ENCODE measurements around the gene KCNB1. TPM values are rescaled to one million over a fixed set of nuclear protein-coding genes. Genes with fewer than 3 reads are reported as not detected.

Gene KCNB1
- total RNA-seq, 6 donors from 2014 or later: 0.40 to 2.2 (median 0.98) TPM

DNA sequence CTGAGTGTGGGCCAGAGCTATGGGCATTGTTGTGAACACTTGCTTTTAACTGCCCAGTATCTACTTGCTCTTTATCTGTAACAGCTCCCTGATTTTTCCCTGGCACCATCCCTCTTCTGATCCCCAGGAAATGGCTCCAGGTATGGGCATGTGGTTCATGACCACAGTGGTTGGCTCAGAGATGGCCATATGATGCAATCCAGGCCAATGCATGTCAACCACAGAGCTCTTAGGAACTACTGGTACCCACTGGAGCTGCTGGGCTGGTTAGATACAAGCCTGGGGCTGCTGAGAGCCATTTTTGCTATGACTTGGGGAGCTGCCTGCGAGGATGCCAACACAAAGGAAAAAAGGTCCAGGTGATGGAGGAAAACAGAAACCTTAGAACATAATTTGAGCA is 55.6 kb downstream of the KCNB1 start:
- Histone ChIP-seq H3K27me3 (no peaks in the 10 kb centered on the region), H3K4me1 (no peaks in the 10 kb centered on the region), H3K9me3 (no peaks in the 10 kb centered on the region), H3K36me3 (no peaks in the 10 kb centered on the region), H3K27ac (no peak overlapping the region), H3K4me3 (no peak overlapping the region)
- TF ChIP-seq POLR2AphosphoS5 (IDR thresholded peaks at IDR 0.05): no peak
- TF ChIP-seq, protein P1, sequence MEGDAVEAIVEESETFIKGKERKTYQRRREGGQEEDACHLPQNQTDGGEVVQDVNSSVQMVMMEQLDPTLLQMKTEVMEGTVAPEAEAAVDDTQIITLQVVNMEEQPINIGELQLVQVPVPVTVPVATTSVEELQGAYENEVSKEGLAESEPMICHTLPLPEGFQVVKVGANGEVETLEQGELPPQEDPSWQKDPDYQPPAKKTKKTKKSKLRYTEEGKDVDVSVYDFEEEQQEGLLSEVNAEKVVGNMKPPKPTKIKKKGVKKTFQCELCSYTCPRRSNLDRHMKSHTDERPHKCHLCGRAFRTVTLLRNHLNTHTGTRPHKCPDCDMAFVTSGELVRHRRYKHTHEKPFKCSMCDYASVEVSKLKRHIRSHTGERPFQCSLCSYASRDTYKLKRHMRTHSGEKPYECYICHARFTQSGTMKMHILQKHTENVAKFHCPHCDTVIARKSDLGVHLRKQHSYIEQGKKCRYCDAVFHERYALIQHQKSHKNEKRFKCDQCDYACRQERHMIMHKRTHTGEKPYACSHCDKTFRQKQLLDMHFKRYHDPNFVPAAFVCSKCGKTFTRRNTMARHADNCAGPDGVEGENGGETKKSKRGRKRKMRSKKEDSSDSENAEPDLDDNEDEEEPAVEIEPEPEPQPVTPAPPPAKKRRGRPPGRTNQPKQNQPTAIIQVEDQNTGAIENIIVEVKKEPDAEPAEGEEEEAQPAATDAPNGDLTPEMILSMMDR (IDR thresholded peaks at IDR 0.05): no peak
- TF ChIP-seq POLR2A (IDR thresholded peaks at IDR 0.05): no peak
- no peak for TF ChIP-seq EP300 (IDR thresholded peaks at IDR 0.05)
- ATAC-seq (ENCODE audit: low FRiP score in 2 of 2) (no peak), DNase-seq (no peak)
- WGBS, 2 donors: no CpG with 5 or more reads among the region's 1 CpG

DNA sequence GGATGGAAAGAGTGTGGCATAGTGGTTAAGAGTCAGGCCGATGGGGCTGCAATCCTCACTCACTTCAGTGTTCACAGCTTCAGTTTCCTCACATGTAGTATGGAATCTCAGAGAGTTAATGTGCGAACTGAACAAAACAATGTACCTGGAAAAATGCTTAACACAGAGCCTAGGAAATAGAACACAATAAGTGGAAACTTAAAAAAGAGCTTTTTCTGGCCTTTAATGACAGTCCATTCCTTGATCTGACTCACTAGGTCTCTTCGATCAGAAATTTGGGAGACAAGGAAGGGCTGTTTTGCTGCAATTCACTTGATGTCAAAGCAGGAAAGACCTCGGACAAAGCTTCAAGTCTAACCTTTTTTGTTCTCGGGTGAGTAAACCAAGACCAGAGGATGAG is 56.1 kb downstream of the KCNB1 start:
- 77 to 91% methylated on average over 5 of the region's 5 CpGs for WGBS, 2 donors
- Histone ChIP-seq H3K9me3 (no peaks in the 10 kb centered on the region), H3K27ac (no peak overlapping the region)

DNA sequence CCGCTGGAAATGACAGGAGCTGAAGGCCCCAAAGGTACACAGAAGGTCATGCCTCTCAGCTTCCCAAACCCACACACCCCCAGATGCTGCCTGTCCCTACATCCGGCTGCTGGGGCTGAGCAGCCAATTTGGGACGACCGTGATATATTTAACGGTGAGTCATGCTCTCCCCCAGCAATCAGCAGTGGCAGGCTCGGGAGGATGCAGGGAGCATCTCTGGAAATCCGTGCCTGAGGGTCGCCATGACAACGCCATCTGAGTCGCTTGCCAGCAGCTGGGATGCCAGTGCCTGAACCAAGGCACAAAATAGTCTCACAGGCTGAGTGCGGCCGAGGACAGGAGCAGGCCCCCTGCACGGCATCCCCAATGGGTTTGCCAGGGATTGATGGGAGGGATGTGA is 57.9 kb downstream of the KCNB1 start:
- Histone ChIP-seq H3K27me3 (no peaks in the 10 kb centered on the region), H3K9me3 (no peaks in the 10 kb centered on the region), H3K36me3 (no peaks in the 10 kb centered on the region), H3K4me3 (no peak overlapping the region), H3K27ac (no peak overlapping the region), H3K4me1 (no peaks in the 10 kb centered on the region)
- 55 to 77% methylated on average over 5 to 13 of the region's 13 CpGs for WGBS, 2 donors
- ATAC-seq (ENCODE audit: low FRiP score in 2 of 2) (no peak), DNase-seq (peak in 1 of 2 donors; percentile 29)
- TF ChIP-seq POLR2AphosphoS5 (IDR thresholded peaks at IDR 0.05) (no peak), EP300 (IDR thresholded peaks at IDR 0.05) (no peak), POLR2A (IDR thresholded peaks at IDR 0.05) (no peak)
- TF ChIP-seq, protein P1 (IDR thresholded peaks at IDR 0.05): no peak

More for the DNA sequence above, 56.1 kb downstream of the KCNB1 start:
- DNase-seq: no peak
- TF ChIP-seq POLR2AphosphoS5 (IDR thresholded peaks at IDR 0.05) (no peak), POLR2A (IDR thresholded peaks at IDR 0.05) (no peak), EP300 (IDR thresholded peaks at IDR 0.05) (no peak)
- TF ChIP-seq, protein P1 (IDR thresholded peaks at IDR 0.05): no peak
- no peaks in the 10 kb centered on the region for H3K27me3 ChIP-seq
- no peak overlapping the region for H3K4me3 ChIP-seq
- ATAC-seq (ENCODE audit: low FRiP score in 2 of 2): no peak
- no peaks in the 10 kb centered on the region for H3K4me1 ChIP-seq
- no peaks in the 10 kb centered on the region for H3K36me3 ChIP-seq

DNA sequence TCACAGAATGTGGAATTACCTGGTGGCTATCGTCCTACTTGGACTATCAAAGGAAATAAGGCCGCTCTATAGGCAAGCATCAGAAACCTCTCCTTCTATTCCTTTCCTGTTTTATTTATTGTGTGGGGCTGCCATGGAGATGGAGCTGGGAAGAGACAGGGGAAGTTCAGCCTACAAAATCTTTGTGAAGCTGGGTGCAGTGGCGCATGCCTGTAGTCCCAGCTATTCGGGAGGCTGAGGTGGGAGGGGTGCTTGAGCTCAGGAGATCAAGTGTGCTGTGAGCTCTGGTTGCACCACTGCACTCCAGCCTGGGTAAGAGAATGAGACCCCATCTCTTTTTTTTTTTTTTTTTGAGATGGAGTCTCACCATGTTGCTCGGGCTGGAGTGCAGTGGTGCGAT is 60.3 kb downstream of the KCNB1 start:
- no peak for ATAC-seq (ENCODE audit: low FRiP score in 2 of 2)
- WGBS, 2 donors: 84 to 88% methylated on average over 6 of the region's 6 CpGs

More for the DNA sequence above, 60.3 kb downstream of the KCNB1 start:
- H3K9me3 ChIP-seq: no peaks in the 10 kb centered on the region
- TF ChIP-seq POLR2AphosphoS5 (IDR thresholded peaks at IDR 0.05): no peak
- TF ChIP-seq, protein P1 (IDR thresholded peaks at IDR 0.05): no peak
- TF ChIP-seq EP300 (IDR thresholded peaks at IDR 0.05): no peak
- TF ChIP-seq POLR2A (IDR thresholded peaks at IDR 0.05): no peak
- DNase-seq: no peak
- H3K36me3 ChIP-seq: no peaks in the 10 kb centered on the region
- no peak overlapping the region for H3K27ac ChIP-seq
- no peaks in the 10 kb centered on the region for H3K27me3 ChIP-seq
- no peaks in the 10 kb centered on the region for H3K4me1 ChIP-seq
- H3K4me3 ChIP-seq: no peak overlapping the region

Data from upper lobe of left lung (tissue), 6 donors.